ENCODE data around the gene ZDHHC23. TPM values are rescaled to one million over a fixed set of nuclear protein-coding genes. Genes with fewer than 3 reads are reported as not detected.

ZDHHC23 gene
- total RNA-seq, 1 donor from 2014 or later, result 0.68 TPM

GRCh38 chr3:113979916-113980315 is 32.1 kb downstream of the ZDHHC23 start:
- H3K4me1 ChIP-seq (ENCODE audit: insufficient read depth, low read length), result no peaks in the 10 kb centered on the region
- no peaks in the 10 kb centered on the region for H3K27me3 ChIP-seq (ENCODE audit: insufficient read depth, low read length)
- H3K36me3 ChIP-seq (ENCODE audit: insufficient read depth, low read length), result no peaks in the 10 kb centered on the region
- FAIRE-seq (no peak), DNase-seq (ENCODE audit: low read depth) (no peak)
- no peaks in the 10 kb centered on the region for H4K20me1 ChIP-seq (ENCODE audit: insufficient read depth, low read length)
- no peaks in the 10 kb centered on the region for H3K27me3 Mint-ChIP-seq (ENCODE audit: low read depth, unreplicated experiment)
- no peak overlapping the region for H3K4me3 ChIP-seq (ENCODE audit: insufficient read depth, low read depth, low read length)
- no peaks in the 10 kb centered on the region for H3K79me2 ChIP-seq (ENCODE audit: insufficient read depth, low read length)
- H3K36me3 Mint-ChIP-seq (ENCODE audit: low read depth, unreplicated experiment), result peaks cover 9% of the 10 kb centered on the region
- H3K4me2 ChIP-seq (ENCODE audit: low read length), result no peak overlapping the region
- H3K27ac ChIP-seq (ENCODE audit: low read depth, low read length), result no peak overlapping the region
- H2AFZ ChIP-seq (ENCODE audit: low read depth, low read length), result no peak overlapping the region
- no peak overlapping the region for H3K9ac ChIP-seq (ENCODE audit: low read length)
- H3K4me1 Mint-ChIP-seq (ENCODE audit: low read depth, unreplicated experiment), result no peaks in the 10 kb centered on the region
- H3K9me3 Mint-ChIP-seq (ENCODE audit: unreplicated experiment), result peaks cover 2% of the 10 kb centered on the region
- H3K27ac Mint-ChIP-seq (ENCODE audit: unreplicated experiment), result no peak overlapping the region
- H3K4me3 Mint-ChIP-seq (ENCODE audit: unreplicated experiment), result no peak overlapping the region
- TF ChIP-seq CTCF (IDR thresholded peaks at IDR 0.05; ENCODE audit: insufficient read depth, low read depth, low read length), result no peak
- TF ChIP-seq EZH2 (IDR thresholded peaks at IDR 0.05; ENCODE audit: insufficient read depth, low read length), result no peak
- H3K9me3 ChIP-seq (ENCODE audit: insufficient read depth, low read depth, low read length), result no peaks in the 10 kb centered on the region

GRCh38 chr3:113981803-113982202 is 34.0 kb downstream of the ZDHHC23 start:
- Mint-ChIP-seq H3K9me3 (ENCODE audit: unreplicated experiment) (peaks cover 5% of the 10 kb centered on the region), H3K36me3 (ENCODE audit: low read depth, unreplicated experiment) (peaks cover 10% of the 10 kb centered on the region), H3K4me1 (ENCODE audit: low read depth, unreplicated experiment) (no peaks in the 10 kb centered on the region), H3K27ac (ENCODE audit: unreplicated experiment) (no peak overlapping the region), H3K4me3 (ENCODE audit: unreplicated experiment) (no peak overlapping the region), H3K27me3 (ENCODE audit: low read depth, unreplicated experiment) (no peaks in the 10 kb centered on the region)
- Histone ChIP-seq H3K27me3 (ENCODE audit: insufficient read depth, low read length) (no peaks in the 10 kb centered on the region), H3K79me2 (ENCODE audit: insufficient read depth, low read length) (no peaks in the 10 kb centered on the region), H3K4me1 (ENCODE audit: insufficient read depth, low read length) (no peaks in the 10 kb centered on the region), H3K36me3 (ENCODE audit: insufficient read depth, low read length) (no peaks in the 10 kb centered on the region), H3K9ac (ENCODE audit: low read length) (no peak overlapping the region), H3K9me3 (ENCODE audit: insufficient read depth, low read depth, low read length) (no peaks in the 10 kb centered on the region), H3K4me2 (ENCODE audit: low read length) (no peak overlapping the region), H2AFZ (ENCODE audit: low read depth, low read length) (no peak overlapping the region), H3K27ac (ENCODE audit: low read depth, low read length) (no peak overlapping the region), H4K20me1 (ENCODE audit: insufficient read depth, low read length) (no peaks in the 10 kb centered on the region), H3K4me3 (ENCODE audit: insufficient read depth, low read depth, low read length) (no peak overlapping the region)
- FAIRE-seq, result no peak
- TF ChIP-seq CTCF (IDR thresholded peaks at IDR 0.05; ENCODE audit: insufficient read depth, low read depth, low read length) (no peak), EZH2 (IDR thresholded peaks at IDR 0.05; ENCODE audit: insufficient read depth, low read length) (no peak)
- DNase-seq (ENCODE audit: low read depth), result no peak

- H3K9me3 ChIP-seq (ENCODE audit: insufficient read depth, low read depth, low read length), result no peaks in the 10 kb centered on the region
- H3K27ac Mint-ChIP-seq (ENCODE audit: unreplicated experiment), result no peak overlapping the region
- no peaks in the 10 kb centered on the region for H3K27me3 Mint-ChIP-seq (ENCODE audit: low read depth, unreplicated experiment)
- no peak overlapping the region for H3K4me3 Mint-ChIP-seq (ENCODE audit: unreplicated experiment)
- H3K36me3 ChIP-seq (ENCODE audit: insufficient read depth, low read length), result no peaks in the 10 kb centered on the region
- H4K20me1 ChIP-seq (ENCODE audit: insufficient read depth, low read length), result no peaks in the 10 kb centered on the region
- peaks cover 13% of the 10 kb centered on the region for H3K36me3 Mint-ChIP-seq (ENCODE audit: low read depth, unreplicated experiment)
- peaks cover 5% of the 10 kb centered on the region for H3K9me3 Mint-ChIP-seq (ENCODE audit: unreplicated experiment)
- FAIRE-seq (no peak), DNase-seq (ENCODE audit: low read depth) (no peak)
- no peak overlapping the region for H2AFZ ChIP-seq (ENCODE audit: low read depth, low read length)
- no peaks in the 10 kb centered on the region for H3K4me1 Mint-ChIP-seq (ENCODE audit: low read depth, unreplicated experiment)
- no peak overlapping the region for H3K4me3 ChIP-seq (ENCODE audit: insufficient read depth, low read depth, low read length)
- H3K4me2 ChIP-seq (ENCODE audit: low read length), result no peak overlapping the region
- H3K9ac ChIP-seq (ENCODE audit: low read length), result no peak overlapping the region
- H3K4me1 ChIP-seq (ENCODE audit: insufficient read depth, low read length), result no peaks in the 10 kb centered on the region
- H3K79me2 ChIP-seq (ENCODE audit: insufficient read depth, low read length), result no peaks in the 10 kb centered on the region
- TF ChIP-seq CTCF (IDR thresholded peaks at IDR 0.05; ENCODE audit: insufficient read depth, low read depth, low read length), result no peak
- no peak for TF ChIP-seq EZH2 (IDR thresholded peaks at IDR 0.05; ENCODE audit: insufficient read depth, low read length)
- H3K27me3 ChIP-seq (ENCODE audit: insufficient read depth, low read length), result no peaks in the 10 kb centered on the region
- H3K27ac ChIP-seq (ENCODE audit: low read depth, low read length), result no peak overlapping the region
Observed at GRCh38 chr3:113983544-113983943, 35.7 kb downstream of the ZDHHC23 start.
